ENCODE data around the gene ZHX3. TPM values are rescaled to one million over a fixed set of nuclear protein-coding genes. Genes with fewer than 3 reads are reported as not detected.

The ZHX3 gene
- total and polyA plus RNA-seq, 2 of the 13 experiments (the other 11 are each of a cell fraction or from before 2014, with no cell fraction given) = 8.4 to 11.7 TPM

DNA sequence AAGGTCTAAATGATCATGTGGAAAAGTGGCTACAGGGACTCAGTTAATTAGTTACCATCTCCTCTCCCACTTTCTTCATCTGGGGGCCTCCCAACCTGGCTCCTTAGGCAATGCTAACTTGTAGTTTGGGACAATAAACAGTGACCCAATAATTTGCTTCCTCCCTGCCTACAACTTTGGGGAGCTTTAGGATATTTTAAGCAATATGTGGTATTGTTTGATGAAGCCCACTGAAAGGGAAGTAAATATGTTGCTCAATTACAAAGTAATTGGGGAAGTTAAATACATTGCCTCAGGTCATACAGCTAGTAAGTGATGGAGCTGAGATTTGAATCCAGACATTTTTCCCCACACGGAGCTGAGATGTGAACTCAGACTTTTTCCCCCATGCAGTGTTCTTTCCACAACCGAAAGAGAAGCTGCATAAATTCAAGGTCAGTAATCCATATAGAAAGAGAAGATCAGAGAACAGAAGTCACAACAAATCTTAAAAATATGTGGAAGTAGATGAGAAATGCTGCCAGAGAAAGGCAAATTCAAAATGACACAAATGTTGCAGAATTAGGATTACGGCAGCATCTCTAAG lies 26.6 kb downstream of the ZHX3 start (continued):
- TF ChIP-seq CCDC6 (CRISPR knock-in tag; IDR thresholded peaks at IDR 0.05) = no peak

DNA sequence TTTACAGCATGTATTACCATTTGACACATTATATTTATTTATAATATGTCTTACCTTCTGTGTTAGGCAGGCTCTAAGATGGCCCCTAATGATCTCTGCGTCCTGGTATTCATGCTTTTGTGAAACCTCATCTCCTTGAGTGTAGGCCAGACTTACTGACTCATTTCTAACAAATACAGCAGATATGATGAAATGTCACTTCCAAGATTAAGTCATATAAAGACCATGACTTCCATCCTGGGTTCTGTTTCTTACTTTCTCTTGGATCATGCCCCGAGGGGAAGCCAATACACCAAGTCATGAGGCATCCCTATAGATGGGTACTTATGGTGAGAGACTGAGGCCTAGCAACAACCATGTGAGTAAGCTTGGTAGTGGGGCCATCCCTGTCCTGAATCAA lies 30.2 kb downstream of the ZHX3 start:
- CTCF ChIA-PET (ENCODE audit: low intra/inter-chr PET ratio, low total read pairs) = no interaction called here
- DNase-seq (ENCODE audit: low spot score) = no peak
- Histone ChIP-seq H3K4me2 (ENCODE audit: low read depth, low read length) (no peak overlapping the region), H3K27me3 (ENCODE audit: control insufficient read depth in 1 of 2, insufficient read depth in 2 of 2, low read length in 2 of 2) (no peaks in the 10 kb centered on the region), H2AFZ (ENCODE audit: low read length) (no peak overlapping the region), H3K79me2 (ENCODE audit: insufficient read depth, low read length) (no peaks in the 10 kb centered on the region), H3K36me3 (replicated peaks in 1 of 2; ENCODE audit: control insufficient read depth in 1 of 2, insufficient read depth in 2 of 2, low read length in 2 of 2) (no peaks in the 10 kb centered on the region), H4K20me1 (ENCODE audit: insufficient read depth, low read length) (no peaks in the 10 kb centered on the region), H3K4me1 (ENCODE audit: insufficient read depth, low read length) (peaks cover 9% of the 10 kb centered on the region), H3K27ac (ENCODE audit: extremely low read length, insufficient read depth, low read length) (no peak overlapping the region), H3K9ac (ENCODE audit: insufficient read depth, low read depth, low read length) (no peak overlapping the region), H3K9me3 (ENCODE audit: low read length) (peaks cover 7% of the 10 kb centered on the region), H3K4me3 (replicated peaks in 1 of 3; ENCODE audit: insufficient read depth in 1 of 3, low read depth in 2 of 3, low read length in 3 of 3) (no peak overlapping the region)
- TF ChIP-seq LCORL (IDR thresholded peaks at IDR 0.05) (no peak), LCORL (CRISPR knock-in tag; IDR thresholded peaks at IDR 0.05) (no peak), STAG1 (CRISPR knock-in tag; IDR thresholded peaks at IDR 0.05) (no peak)
- TF ChIP-seq, protein P1, sequence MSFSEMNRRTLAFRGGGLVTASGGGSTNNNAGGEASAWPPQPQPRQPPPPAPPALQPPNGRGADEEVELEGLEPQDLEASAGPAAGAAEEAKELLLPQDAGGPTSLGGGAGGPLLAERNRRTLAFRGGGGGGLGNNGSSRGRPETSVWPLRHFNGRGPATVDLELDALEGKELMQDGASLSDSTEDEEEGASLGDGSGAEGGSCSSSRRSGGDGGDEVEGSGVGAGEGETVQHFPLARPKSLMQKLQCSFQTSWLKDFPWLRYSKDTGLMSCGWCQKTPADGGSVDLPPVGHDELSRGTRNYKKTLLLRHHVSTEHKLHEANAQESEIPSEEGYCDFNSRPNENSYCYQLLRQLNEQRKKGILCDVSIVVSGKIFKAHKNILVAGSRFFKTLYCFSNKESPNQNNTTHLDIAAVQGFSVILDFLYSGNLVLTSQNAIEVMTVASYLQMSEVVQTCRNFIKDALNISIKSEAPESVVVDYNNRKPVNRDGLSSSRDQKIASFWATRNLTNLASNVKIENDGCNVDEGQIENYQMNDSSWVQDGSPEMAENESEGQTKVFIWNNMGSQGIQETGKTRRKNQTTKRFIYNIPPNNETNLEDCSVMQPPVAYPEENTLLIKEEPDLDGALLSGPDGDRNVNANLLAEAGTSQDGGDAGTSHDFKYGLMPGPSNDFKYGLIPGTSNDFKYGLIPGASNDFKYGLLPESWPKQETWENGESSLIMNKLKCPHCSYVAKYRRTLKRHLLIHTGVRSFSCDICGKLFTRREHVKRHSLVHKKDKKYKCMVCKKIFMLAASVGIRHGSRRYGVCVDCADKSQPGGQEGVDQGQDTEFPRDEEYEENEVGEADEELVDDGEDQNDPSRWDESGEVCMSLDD (CRISPR knock-in tag; IDR thresholded peaks at IDR 0.05; ENCODE audit: borderline replicate concordance) = no peak
- intact Hi-C loops (cut with micrococcal nuclease; ENCODE audit: unreplicated experiment) = no loop called here
- no peak for ATAC-seq
- FAIRE-seq = no peak
- POLR2A ChIA-PET = no interaction called here
- no TSS peak for BruUV-seq (replicated peaks)
- WGBS (ENCODE audit: low lambda C conversion rate) = 76% methylated on average over 2 of the region's 2 CpGs
- in situ Hi-C loops (cut with HindIII; ENCODE audit: extremely low pct_ligation_motif_present, low pct_unique_long_range_greater_than_20kb) = no loop called here
